ENCODE data around the gene NKPD1.

NKPD1 gene

DNA sequence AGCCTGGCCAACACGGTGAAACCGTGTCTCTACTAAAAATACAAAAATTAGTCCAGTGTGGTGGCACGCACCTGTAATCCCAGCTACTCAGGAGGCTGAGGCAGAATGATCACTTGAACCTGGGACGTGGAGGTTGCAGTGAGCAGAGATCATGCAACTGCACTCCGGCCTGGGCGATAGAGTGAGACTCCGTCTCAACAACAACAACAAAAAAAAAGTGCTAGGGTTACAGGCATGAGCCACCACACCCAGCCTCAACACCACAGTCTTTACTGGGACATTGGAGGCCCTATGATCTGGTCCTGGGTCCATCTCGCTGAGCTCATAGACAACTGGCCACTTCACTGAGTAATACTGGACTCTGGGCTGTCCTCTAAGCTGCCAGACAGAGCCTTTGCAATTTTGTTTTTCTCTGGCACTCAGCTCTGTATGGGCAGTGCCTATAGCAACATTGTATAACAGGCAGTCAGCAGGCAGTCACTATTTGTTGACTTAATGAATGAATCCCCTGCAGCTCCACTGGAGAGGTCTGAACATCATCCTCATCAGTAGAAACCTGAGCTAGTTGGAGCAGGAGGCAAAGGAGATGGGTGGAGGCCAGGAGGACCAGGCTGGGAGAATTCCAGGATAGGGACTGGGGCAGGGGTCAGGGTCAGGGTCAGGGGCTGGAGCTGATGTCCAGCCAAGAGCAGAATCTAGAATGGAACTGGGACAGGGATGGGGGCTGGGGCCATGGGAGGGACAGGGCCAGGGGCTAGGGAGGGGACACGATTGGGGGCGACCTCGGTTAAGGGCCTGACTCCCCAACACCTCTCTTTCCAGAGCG lies 25.9 kb upstream of the NKPD1 start:
- Histone ChIP-seq H3K9me3 (ENCODE audit: severe bottlenecking) (no peaks in the 10 kb centered on the region), H3K36me3 (ENCODE audit: low read depth) (no peaks in the 10 kb centered on the region), H3K4me3 (ENCODE audit: severe bottlenecking) (no peak overlapping the region), H3K27me3 (ENCODE audit: insufficient read depth, poor library complexity, severe bottlenecking) (no peaks in the 10 kb centered on the region), H3K4me1 (ENCODE audit: insufficient read depth, poor library complexity, severe bottlenecking) (peaks cover 3% of the 10 kb centered on the region), H3K27ac (ENCODE audit: poor library complexity, severe bottlenecking) (no peak overlapping the region)
- no peak for DNase-seq (ENCODE audit: low spot score)
- TF ChIP-seq, protein P1, sequence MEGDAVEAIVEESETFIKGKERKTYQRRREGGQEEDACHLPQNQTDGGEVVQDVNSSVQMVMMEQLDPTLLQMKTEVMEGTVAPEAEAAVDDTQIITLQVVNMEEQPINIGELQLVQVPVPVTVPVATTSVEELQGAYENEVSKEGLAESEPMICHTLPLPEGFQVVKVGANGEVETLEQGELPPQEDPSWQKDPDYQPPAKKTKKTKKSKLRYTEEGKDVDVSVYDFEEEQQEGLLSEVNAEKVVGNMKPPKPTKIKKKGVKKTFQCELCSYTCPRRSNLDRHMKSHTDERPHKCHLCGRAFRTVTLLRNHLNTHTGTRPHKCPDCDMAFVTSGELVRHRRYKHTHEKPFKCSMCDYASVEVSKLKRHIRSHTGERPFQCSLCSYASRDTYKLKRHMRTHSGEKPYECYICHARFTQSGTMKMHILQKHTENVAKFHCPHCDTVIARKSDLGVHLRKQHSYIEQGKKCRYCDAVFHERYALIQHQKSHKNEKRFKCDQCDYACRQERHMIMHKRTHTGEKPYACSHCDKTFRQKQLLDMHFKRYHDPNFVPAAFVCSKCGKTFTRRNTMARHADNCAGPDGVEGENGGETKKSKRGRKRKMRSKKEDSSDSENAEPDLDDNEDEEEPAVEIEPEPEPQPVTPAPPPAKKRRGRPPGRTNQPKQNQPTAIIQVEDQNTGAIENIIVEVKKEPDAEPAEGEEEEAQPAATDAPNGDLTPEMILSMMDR (IDR thresholded peaks at IDR 0.05; ENCODE audit: poor library complexity, severe bottlenecking) = no peak
- peak; percentile 14; the same call in 1 of the 3 replicates for ATAC-seq (ENCODE audit: low read depth)

DNA sequence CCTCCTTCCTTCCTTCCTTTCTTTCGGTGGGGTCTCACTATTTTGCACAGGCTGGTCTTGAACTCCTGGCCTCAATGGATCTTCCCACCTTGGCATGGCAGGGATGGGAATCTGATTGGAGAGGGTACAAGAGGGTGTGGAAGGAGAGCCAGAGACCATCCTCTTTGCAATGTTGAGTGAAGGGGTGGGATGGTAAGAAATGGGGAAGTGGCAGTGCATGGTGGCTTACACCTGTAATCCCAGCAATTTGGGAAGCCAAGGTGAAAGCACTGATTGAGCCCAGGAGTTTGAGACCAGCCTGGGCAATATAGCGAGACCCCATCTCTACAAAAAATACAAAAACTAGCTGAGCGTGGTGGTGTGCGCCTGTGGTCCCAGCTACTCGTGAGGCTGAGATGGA lies 23.3 kb upstream of the NKPD1 start:
- ATAC-seq (ENCODE audit: low read depth) = no peak
- H3K4me3 ChIP-seq (ENCODE audit: severe bottlenecking) = no peak overlapping the region
- TF ChIP-seq, protein P1 (IDR thresholded peaks at IDR 0.05; ENCODE audit: poor library complexity, severe bottlenecking) = no peak
- DNase-seq (ENCODE audit: low spot score) = no peak
- H3K27ac ChIP-seq (ENCODE audit: poor library complexity, severe bottlenecking) = no peak overlapping the region
- H3K4me1 ChIP-seq (ENCODE audit: insufficient read depth, poor library complexity, severe bottlenecking) = peaks cover 3% of the 10 kb centered on the region
- no peaks in the 10 kb centered on the region for H3K9me3 ChIP-seq (ENCODE audit: severe bottlenecking)
- H3K36me3 ChIP-seq (ENCODE audit: low read depth) = no peaks in the 10 kb centered on the region
- no peaks in the 10 kb centered on the region for H3K27me3 ChIP-seq (ENCODE audit: insufficient read depth, poor library complexity, severe bottlenecking)

- TF ChIP-seq, protein P1 (IDR thresholded peaks at IDR 0.05; ENCODE audit: poor library complexity, severe bottlenecking) = no peak
- no peak for ATAC-seq (ENCODE audit: low read depth)
- peaks cover 3% of the 10 kb centered on the region for H3K4me1 ChIP-seq (ENCODE audit: insufficient read depth, poor library complexity, severe bottlenecking)
- no peak for DNase-seq (ENCODE audit: low spot score)
- H3K4me3 ChIP-seq (ENCODE audit: severe bottlenecking) = no peak overlapping the region
- no peak overlapping the region for H3K27ac ChIP-seq (ENCODE audit: poor library complexity, severe bottlenecking)
- no peaks in the 10 kb centered on the region for H3K36me3 ChIP-seq (ENCODE audit: low read depth)
- H3K9me3 ChIP-seq (ENCODE audit: severe bottlenecking) = no peaks in the 10 kb centered on the region
- H3K27me3 ChIP-seq (ENCODE audit: insufficient read depth, poor library complexity, severe bottlenecking) = no peaks in the 10 kb centered on the region
These were observed 22.0 kb upstream of the NKPD1 start for GRCh38 chr19:45182758-45183157.

GRCh38 chr19:45180936-45181335 lies 20.2 kb upstream of the NKPD1 start:
- peaks cover 6% of the 10 kb centered on the region for H3K4me1 ChIP-seq (ENCODE audit: insufficient read depth, poor library complexity, severe bottlenecking)

More at GRCh38 chr19:45180936-45181335, 20.2 kb upstream of the NKPD1 start:
- H3K27me3 ChIP-seq (ENCODE audit: insufficient read depth, poor library complexity, severe bottlenecking) = no peaks in the 10 kb centered on the region
- DNase-seq (ENCODE audit: low spot score) (no peak), ATAC-seq (ENCODE audit: low read depth) (no peak)
- H3K9me3 ChIP-seq (ENCODE audit: severe bottlenecking) = no peaks in the 10 kb centered on the region
- TF ChIP-seq, protein P1 (IDR thresholded peaks at IDR 0.05; ENCODE audit: poor library complexity, severe bottlenecking) = no peak
- no peak overlapping the region for H3K27ac ChIP-seq (ENCODE audit: poor library complexity, severe bottlenecking)
- no peaks in the 10 kb centered on the region for H3K36me3 ChIP-seq (ENCODE audit: low read depth)
- H3K4me3 ChIP-seq (ENCODE audit: severe bottlenecking) = no peak overlapping the region

Measured in RWPE2 (cell line).